OCI-M2 (cell line): ENCODE measurements around the gene MPPED1.

Source experiments
- DNase-seq: peaks from one replicate; lab custom pipeline; 2025; ENCODE audit not compliant: unreplicated experiment; lab: John Stamatoyannopoulos, UW

MPPED1 gene

GRCh38 chr22:43428521-43428920 is 16.7 kb downstream of the MPPED1 start:
- no peak for DNase-seq

GRCh38 chr22:43429426-43429825 is 17.6 kb downstream of the MPPED1 start:
- no peak for DNase-seq

- no peak for DNase-seq
Measured at GRCh38 chr22:43431808-43432554, 20.2 kb downstream of the MPPED1 start.

- DNase-seq = no peak
Measured at GRCh38 chr22:43432883-43433415, 21.1 kb downstream of the MPPED1 start.

GRCh38 chr22:43433451-43434274 is 21.8 kb downstream of the MPPED1 start:
- DNase-seq = no peak

GRCh38 chr22:43434275-43434927 is 22.6 kb downstream of the MPPED1 start:
- no peak for DNase-seq

GRCh38 chr22:43434928-43435311 is 23.1 kb downstream of the MPPED1 start:
- no peak for DNase-seq

- no peak for DNase-seq
Measured at GRCh38 chr22:43435851-43436811, 24.3 kb downstream of the MPPED1 start.

- no peak for DNase-seq
Measured at GRCh38 chr22:43436868-43437267, 25.1 kb downstream of the MPPED1 start.

- no peak for DNase-seq
Measured at GRCh38 chr22:43437871-43438475, 26.2 kb downstream of the MPPED1 start.

- no peak for DNase-seq
Measured at GRCh38 chr22:43438666-43439347, 27.0 kb downstream of the MPPED1 start.

- no peak for DNase-seq
Measured at GRCh38 chr22:43439368-43440103, 27.7 kb downstream of the MPPED1 start.

- DNase-seq = no peak
Measured at GRCh38 chr22:43440104-43440387, 28.2 kb downstream of the MPPED1 start.

GRCh38 chr22:43440556-43440955 is 28.7 kb downstream of the MPPED1 start:
- DNase-seq = no peak

- DNase-seq = no peak
Measured at GRCh38 chr22:43441216-43441615, 29.4 kb downstream of the MPPED1 start.

GRCh38 chr22:43441751-43442150 is 29.9 kb downstream of the MPPED1 start:
- no peak for DNase-seq

GRCh38 chr22:43442386-43443151 is 30.8 kb downstream of the MPPED1 start:
- DNase-seq = no peak

GRCh38 chr22:43443152-43443471 is 31.3 kb downstream of the MPPED1 start:
- no peak for DNase-seq
